Adipocyte (in vitro differentiated cells): ENCODE data around the gene TSGA10.

Experiments
- DNase-seq: peaks from one replicate; pipeline ENCODE4 v3.0.0-alpha.2; 2015; ENCODE audit warnings: low read depth
- H3K27me3 ChIP-seq: replicated peaks from 2 replicates; pipeline ENCODE4 v1.7.0; 2013; ENCODE audit warnings: mild to moderate bottlenecking, low read length, moderate library complexity; ENCODE audit not compliant: control insufficient read depth, insufficient read depth
- H3K36me3 ChIP-seq: 2 replicates; pipeline ENCODE4 v1.7.0; 2013; ENCODE audit warnings: low read length, mild to moderate bottlenecking, moderate library complexity; ENCODE audit not compliant: control insufficient read depth, insufficient read depth, severe bottlenecking
- H3K4me1 ChIP-seq: 2 replicates; pipeline ENCODE4 v1.7.0; 2013; ENCODE audit warnings: mild to moderate bottlenecking, low read length, moderate library complexity; ENCODE audit not compliant: control insufficient read depth, insufficient read depth
- H3K4me3 ChIP-seq: 2 replicates; pipeline ENCODE4 v1.7.0; 2013; ENCODE audit warnings: mild to moderate bottlenecking, low read length, moderate library complexity
- H3K9ac ChIP-seq: 2 replicates; pipeline ENCODE4 v1.7.0; 2013; ENCODE audit warnings: mild to moderate bottlenecking, low read length, moderate library complexity
- H3K9me3 ChIP-seq: 2 replicates; pipeline ENCODE4 v1.7.0; 2013; ENCODE audit warnings: mild to moderate bottlenecking, low read length, moderate library complexity; ENCODE audit not compliant: control insufficient read depth

TSGA10 gene

DNA sequence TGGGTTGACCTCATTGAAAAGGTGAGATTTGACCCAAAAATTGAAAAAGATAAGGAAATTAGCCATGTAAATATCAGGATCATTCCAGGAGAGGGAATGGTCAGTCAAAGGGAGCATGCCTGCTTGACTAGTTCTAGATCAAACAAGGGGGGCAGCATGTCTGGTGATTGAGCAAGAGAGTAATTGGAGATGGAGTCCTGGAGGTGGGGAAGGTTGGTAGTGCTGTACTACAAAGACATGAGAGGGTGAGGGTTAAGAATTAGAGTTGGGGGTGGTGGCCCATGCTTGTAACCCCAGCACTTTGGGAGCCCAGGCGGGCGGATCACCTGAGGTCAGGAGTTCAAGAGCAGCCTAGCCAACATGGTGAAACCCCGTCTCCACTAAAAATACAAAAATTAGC, 28.3 kb upstream of the TSGA10 start:
- no peak for DNase-seq
- Histone ChIP-seq H3K9ac (no peak overlapping the region), H3K9me3 (no peaks in the 10 kb centered on the region), H3K27me3 (no peaks in the 10 kb centered on the region), H3K4me1 (peaks cover 28% of the 10 kb centered on the region), H3K4me3 (no peak overlapping the region), H3K36me3 (peaks cover 9% of the 10 kb centered on the region)

DNA sequence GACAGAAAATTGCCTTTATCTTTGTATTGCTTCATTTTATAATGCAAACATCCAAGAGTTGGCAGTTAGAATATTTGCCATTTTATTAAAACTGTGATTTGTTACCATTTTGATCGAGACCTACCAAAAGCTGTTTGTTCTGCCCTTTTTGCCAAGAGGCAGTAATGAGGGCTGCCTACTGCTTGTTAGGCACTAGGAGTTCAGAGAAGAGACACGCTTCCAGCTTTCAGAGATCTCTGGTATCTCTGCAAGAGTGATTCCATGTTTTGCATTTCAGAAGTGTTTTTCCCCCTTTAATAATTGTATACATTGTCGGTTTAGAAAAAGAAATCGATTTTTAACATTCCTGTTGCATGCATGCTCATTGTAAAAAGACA, 26.9 kb upstream of the TSGA10 start:
- H3K27me3 ChIP-seq = no peaks in the 10 kb centered on the region
- H3K4me3 ChIP-seq = peak overlapping the region; percentile 94
- H3K4me1 ChIP-seq = peaks cover 34% of the 10 kb centered on the region
- peak overlapping the region; percentile 92 for H3K9ac ChIP-seq
- H3K36me3 ChIP-seq = peaks cover 2% of the 10 kb centered on the region
- peak; percentile 20 for DNase-seq
- no peaks in the 10 kb centered on the region for H3K9me3 ChIP-seq

DNA sequence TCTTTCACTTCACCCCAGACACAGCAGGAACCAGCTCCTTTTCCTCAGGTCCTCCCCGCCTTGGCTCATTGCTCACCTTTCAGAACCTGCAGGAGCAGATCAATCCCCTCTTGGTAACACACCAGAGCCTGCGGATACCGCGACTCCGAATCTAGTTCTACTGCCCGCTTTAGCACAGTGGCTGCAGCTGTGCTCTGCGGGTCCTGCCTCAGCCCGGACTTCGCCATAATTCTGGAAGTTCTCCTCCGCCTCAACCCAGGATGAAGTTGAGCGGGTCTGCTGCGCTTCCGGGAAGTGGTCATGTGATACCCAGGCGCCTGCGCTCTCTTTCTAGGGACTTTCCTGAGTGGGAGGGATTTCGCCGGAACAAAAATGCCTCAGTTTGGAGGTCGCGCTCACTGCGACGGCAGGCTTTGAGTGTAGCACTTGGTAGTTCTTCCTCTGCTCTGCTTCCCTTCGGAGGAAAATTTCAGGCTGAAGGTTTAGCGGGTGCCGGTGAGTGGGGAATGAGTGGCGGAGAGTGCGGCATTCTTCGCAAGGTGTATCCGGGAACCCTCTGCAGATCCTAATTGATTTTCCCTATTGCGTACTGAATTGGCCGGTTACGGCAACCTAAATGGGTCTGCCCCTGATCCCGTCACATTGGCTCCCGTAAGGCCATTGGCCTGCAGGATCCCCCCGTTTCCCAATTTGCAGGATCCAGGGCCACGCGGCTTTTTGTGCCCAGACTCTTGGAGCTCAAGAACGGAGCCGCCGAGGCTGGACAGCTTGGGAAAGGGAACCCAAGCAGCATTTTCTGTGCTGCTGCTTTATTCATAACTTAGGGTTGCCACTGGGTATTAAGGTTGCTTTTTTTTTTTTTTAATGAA, 26.2 kb upstream of the TSGA10 start, which contains the start of the genes MITD1 and MRPL30:
TSS of gene MITD1 (minus strand) at position 304 of the 869 bp plus-strand sequence. CDS start at position 227, 77 bp downstream.
TSS of gene MRPL30 (plus strand) at position 430 of the 869 bp plus-strand sequence. CDS start 5,020 bp downstream, outside the sequence.
- Histone ChIP-seq H3K27me3 (no peaks in the 10 kb centered on the region), H3K9ac (peak within 1 kb of the TSS; percentile 92), H3K4me3 (peak within 1 kb of the TSS; percentile 94)

DNA sequence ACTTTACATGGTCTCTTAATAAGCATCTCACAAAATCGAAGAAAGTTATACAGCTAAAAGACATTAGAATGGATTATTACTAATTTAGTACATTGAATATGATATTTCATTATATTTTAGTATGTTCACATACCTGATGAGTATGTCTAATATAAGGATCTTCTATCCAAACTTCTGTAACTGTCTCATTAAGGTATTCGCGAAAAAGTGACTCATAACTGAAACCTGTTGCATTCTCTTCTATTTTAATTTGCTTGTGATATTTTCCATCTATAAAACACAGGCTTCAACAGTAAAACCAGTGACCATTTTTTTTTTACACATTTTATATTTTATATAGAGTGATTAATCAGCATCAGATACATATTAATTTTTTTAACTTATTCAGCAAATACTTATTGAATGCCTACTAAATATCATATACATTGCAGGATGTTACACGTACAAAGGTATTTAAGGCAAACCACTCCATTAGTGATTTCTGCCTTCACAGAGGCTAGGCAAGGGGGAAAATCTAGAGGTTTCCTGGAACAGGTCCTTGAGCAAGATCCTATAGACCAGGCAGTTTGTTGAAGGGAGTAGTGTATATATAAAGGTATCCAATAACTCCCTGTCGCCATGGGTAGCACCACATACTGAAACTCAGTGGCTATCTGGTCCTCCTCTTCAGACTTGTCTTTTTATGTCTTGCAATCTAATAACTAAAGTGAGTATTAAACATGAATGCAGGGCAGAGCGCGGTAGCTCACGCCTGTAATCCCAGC, 16.8 kb upstream of the TSGA10 start:
- no peak for DNase-seq
- Histone ChIP-seq H3K9ac (no peak overlapping the region), H3K9me3 (no peaks in the 10 kb centered on the region), H3K4me1 (no peaks in the 10 kb centered on the region), H3K36me3 (peaks cover 58% of the 10 kb centered on the region), H3K4me3 (no peak overlapping the region), H3K27me3 (no peaks in the 10 kb centered on the region)

More for the DNA sequence above, 26.2 kb upstream of the TSGA10 start, which contains the start of the genes MITD1 and MRPL30:
- Histone ChIP-seq H3K9me3 (no peaks in the 10 kb centered on the region), H3K36me3 (no peaks in the 10 kb centered on the region), H3K4me1 (peaks cover 34% of the 10 kb centered on the region)
- peak; percentile 98 for DNase-seq

DNA sequence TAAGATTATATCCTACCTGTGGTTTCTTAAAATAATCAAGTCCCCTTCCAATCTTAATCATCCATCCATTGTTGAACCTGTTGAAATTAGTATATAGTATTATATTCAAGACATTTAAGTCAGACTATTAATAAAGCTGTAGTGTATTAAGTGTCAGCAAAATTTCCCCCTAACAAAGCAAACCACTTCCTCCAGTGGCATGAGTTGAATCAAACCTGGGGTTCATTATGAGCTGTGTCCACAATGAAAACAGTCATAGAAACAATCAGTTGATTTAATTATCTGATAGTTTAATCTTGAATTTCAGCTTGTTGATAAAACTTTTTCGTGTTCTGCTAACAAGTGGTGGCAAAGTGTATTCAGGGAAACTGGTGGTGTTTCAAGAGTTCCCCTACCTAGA, 14.8 kb upstream of the TSGA10 start:
- H3K4me3 ChIP-seq = no peak overlapping the region
- H3K36me3 ChIP-seq = peaks cover 67% of the 10 kb centered on the region

DNA sequence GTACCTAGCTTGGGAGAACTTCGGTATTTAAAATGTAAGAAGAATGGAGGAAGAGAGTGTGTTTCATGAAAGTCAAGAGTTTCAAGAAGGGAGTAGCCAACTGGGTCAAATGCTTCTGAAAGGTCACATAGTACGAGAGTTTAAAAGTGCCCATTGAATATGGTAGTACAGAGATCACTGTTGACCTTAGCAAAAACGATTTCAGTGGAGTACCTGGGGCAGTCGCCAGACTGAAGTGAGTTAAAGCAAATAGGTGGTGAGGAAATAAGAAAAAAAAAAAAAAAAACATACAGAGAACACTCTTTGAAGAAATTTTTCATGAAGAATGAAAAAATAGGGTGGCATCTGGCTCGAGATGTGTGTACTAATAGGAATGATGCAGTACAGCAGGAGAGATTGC, 11.5 kb upstream of the TSGA10 start:
- Histone ChIP-seq H3K9me3 (no peaks in the 10 kb centered on the region), H3K36me3 (peaks cover 60% of the 10 kb centered on the region), H3K27me3 (no peaks in the 10 kb centered on the region), H3K9ac (no peak overlapping the region), H3K4me1 (no peaks in the 10 kb centered on the region), H3K4me3 (no peak overlapping the region)
- no peak for DNase-seq

More for the DNA sequence above, 14.8 kb upstream of the TSGA10 start:
- Histone ChIP-seq H3K9me3 (no peaks in the 10 kb centered on the region), H3K27me3 (no peaks in the 10 kb centered on the region), H3K9ac (no peak overlapping the region), H3K4me1 (no peaks in the 10 kb centered on the region)
- no peak for DNase-seq

DNA sequence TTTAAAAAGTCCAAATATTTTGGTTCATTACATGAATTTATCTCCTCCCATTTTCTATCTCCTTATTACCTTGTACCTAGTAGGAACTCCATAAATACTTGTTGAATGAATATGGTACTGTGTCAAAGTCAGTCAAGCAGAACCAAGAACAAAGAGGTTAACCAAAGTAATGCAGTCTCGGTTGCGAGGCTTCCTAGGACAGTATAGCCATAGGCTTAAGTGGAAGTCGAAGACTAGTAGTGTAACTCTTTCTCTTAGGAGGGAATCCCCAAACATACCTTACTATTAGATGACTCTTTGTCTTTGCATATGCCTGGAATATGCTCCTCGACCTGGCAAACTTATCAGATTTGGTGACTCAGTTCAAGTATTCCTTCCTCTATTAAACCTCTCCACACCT, 4.9 kb upstream of the TSGA10 start:
- Histone ChIP-seq H3K27me3 (no peaks in the 10 kb centered on the region), H3K4me1 (peaks cover 6% of the 10 kb centered on the region), H3K9ac (no peak overlapping the region), H3K4me3 (no peak overlapping the region), H3K36me3 (peaks cover 27% of the 10 kb centered on the region), H3K9me3 (no peaks in the 10 kb centered on the region)
- no peak for DNase-seq

DNA sequence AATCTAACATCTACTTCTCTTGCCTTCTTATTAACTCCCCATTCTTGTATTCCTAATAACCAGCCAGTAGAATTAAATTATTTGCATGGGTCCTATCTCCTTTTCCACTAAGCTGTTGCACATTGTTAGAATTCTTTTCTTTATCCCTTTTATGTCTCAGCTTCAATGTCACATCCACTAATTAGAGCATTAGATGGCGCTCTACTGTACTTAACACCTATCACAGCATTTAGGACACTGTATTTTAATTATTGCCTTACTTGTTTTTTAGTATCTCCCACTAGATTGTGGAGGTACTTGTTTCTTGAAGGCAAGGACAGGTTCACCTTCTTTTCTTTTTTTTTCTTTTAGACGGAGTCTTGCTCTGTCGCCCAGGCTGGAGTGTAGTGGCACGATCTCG, 3.9 kb upstream of the TSGA10 start:
- H3K9me3 ChIP-seq = no peaks in the 10 kb centered on the region
- peaks cover 14% of the 10 kb centered on the region for H3K4me1 ChIP-seq
- H3K27me3 ChIP-seq = no peaks in the 10 kb centered on the region
- H3K4me3 ChIP-seq = no peak overlapping the region
- no peak overlapping the region for H3K9ac ChIP-seq
- H3K36me3 ChIP-seq = peaks cover 27% of the 10 kb centered on the region
- DNase-seq = no peak

DNA sequence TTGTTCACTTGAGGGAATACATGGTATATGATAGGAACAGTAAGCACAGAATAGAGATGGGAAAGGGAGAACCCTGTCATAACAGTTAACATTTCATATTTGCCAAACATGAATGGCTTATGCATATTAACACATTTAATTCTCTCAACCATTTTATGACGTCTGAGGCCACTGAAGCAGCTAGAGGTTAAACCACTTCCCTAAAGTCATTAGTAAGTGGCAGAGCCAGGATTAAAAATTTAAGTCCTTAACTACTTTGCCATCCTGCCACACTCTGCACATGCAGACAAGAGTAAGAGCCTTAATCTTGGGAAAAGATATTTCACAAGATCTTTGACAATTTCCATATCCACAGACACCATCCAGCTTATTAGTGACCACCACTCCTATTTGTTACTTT, 2.1 kb upstream of the TSGA10 start:
- no peak for DNase-seq
- Histone ChIP-seq H3K9ac (no peak overlapping the region), H3K36me3 (peaks cover 16% of the 10 kb centered on the region), H3K4me3 (no peak overlapping the region), H3K4me1 (peaks cover 17% of the 10 kb centered on the region), H3K27me3 (no peaks in the 10 kb centered on the region), H3K9me3 (no peaks in the 10 kb centered on the region)

DNA sequence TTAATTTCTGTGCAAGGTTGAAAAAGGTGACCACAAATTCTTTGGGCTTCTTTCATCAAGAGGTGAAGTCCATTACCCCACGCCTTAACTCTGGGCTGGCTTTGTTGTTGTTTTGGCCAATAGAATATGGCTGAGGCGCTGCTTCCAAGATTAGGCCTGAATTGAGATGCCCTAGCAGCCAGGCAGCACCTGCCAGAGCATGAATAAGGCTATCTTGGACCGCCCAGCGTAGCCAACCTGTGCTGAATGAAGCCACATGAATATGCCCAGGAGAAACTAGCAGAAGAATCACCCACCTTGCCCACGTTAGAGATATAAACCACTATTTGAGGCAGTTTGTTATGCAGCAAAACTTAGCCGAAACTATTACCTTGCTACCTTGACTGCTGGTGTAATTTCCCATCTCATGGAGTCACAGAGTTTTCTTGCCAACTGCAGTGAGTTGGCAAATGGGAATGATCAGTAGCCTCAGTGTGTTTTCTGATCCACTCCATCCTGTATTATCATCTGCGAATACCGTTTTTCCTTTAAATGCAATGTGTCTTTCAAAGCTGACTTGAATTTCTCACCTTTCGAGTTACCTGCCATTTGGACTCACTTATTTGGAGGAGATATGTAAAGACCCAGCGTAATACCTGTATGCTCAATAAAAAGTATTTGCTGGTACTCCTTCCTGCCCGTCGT, 679 bp downstream of the TSGA10 start:
- peak; percentile 18 for DNase-seq
- H3K9ac ChIP-seq = peak overlapping the region; percentile 90
- no peaks in the 10 kb centered on the region for H3K9me3 ChIP-seq
- H3K36me3 ChIP-seq = peaks cover 5% of the 10 kb centered on the region
- H3K4me1 ChIP-seq = peaks cover 33% of the 10 kb centered on the region
- no peaks in the 10 kb centered on the region for H3K27me3 ChIP-seq
- H3K4me3 ChIP-seq = peak overlapping the region; percentile 95
